NCI-H128 (cell line): ENCODE results near the gene POU6F2.

Source experiments
- DNase-seq: peaks from one replicate; lab custom pipeline; 2025; ENCODE audit not compliant: unreplicated experiment; lab: John Stamatoyannopoulos, UW

The POU6F2 gene

DNA sequence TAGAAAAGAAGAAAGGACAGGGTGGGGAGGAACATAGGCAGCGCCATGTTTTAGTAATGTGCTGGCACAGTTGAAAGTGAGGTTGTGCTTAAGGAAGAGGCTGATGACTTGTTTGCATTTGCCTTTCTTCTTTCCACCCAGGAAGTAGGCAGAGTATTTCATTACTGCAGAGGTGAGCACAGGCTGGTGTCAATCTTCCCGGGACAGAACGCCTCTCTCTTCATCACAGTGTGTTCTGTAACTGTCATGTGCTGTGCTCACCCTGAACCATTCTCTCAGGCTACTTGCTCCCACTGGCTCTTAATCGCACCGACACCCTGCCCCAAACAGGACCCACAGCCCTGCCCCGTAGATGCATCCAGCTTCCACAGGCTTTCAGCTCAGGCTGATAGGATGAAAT is 452.7 kb downstream of the POU6F2 start:
- no peak for DNase-seq

DNA sequence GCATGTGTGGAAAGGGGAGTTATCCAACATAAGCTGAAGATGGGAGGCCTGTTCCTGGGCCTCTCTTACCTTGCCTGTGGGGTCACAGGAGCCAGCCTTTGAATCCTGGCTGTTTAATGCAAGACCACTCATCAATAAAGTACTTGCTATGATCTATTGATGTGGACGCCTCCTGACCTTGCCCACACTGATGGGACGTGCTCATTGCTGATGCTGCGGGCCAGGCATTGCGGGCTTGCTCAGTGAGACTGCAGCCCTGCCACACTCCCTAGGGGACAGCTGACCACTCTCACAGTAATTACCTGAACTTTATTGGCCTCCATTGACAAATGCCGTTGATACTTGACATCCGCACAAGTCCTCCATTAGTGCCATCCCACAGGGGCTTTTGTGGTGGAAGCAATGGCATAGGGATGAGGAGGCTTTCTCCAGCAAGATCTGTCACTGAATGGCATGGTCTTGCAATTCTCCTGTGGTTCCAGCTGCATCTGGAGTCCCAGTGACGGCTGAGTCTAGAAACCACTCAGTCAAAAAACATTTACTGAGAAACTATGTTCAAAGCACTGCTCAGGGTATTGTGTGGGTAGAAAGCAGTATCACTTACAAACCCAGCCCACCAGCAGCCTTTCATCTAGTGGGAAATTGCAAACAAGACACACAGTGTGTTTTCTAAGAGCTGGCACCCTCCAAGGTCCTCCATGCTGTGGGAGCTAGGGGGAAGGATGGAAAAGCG is 453.4 kb downstream of the POU6F2 start:
- no peak for DNase-seq

DNA sequence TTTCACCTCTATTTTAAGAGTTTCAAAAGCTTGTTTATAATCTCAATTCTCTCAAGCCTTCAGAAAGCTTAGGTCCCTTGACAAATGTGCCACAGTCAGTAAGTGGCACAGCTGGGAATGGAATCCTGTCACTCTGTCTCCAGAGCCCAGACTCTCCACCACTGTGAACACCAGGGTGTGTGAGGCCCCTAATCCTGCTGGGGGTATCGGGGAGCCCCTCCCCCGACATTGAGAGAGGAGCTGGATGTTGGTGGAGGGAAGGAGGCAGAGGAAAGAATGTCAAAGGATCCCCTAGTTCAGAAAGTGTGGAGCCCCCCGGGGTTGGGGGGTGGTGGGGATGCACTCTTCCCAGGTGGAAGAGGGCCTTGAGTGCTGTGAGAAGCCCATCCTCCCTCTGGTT is 454.7 kb downstream of the POU6F2 start:
- DNase-seq, result no peak

DNA sequence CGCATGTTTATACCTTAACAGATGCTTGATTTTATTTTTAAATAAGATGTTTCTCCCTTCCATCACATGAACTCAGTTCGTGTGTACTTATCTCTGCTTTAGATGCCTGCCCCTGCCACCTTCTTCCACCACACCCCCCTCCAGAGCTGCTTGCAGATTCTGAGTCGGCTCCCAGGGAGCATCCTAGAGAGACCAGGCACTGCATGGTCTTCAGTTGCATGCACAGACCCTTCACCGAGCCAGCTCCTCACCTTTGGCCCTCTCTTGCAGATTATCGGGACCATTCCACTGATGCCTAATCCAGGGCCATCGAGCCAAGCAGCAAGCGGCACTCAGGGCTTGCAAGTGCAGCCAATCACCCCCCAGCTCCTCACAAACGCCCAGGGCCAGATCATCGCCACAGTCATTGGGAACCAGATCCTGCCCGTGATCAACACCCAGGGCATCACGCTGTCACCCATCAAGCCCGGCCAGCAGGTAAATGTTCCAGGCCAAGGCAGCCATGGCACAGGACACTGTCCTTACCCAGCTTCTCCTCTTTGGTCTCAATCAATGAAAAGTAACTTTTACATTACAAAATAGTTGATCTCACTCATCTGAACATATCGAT is 455.2 kb downstream of the POU6F2 start:
- no peak for DNase-seq

DNA sequence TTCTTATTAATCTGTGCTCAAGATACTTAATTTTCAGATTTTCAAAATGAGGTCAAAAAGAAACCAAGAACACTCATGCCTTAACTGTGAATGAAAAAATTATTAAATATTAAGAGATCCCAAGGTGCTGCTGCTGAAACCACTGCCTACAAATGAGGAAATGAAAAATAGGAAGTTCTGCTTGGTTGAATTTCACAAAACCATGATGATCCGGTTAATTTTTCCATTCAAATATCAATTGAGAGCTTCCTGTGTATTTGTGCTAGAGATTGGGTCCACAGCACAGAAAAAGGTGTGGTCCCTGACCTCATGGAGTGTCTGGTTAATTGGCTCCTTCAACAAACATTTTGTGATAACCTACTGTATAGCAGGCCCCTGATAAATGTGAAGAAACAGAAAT is 455.8 kb downstream of the POU6F2 start:
- no peak for DNase-seq

DNA sequence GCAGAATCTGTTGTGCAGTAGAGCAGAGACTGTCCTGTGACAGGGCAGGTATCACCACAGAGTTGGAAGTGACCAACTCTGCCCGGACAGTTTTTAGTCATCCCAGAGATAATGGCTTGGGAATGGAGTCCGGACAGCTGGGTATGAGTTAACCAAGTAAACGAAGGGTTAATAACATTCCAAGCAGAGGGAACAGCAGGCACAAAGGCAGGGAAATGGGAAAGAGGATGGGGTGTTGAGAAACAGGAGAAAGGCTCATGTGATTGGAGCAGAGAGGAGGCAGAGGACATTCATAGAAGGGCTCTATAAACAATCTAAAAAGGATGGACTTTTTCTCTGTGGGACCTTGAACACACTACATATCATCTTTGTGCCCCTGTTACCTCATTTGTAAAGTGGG is 456.3 kb downstream of the POU6F2 start:
- no peak for DNase-seq

DNA sequence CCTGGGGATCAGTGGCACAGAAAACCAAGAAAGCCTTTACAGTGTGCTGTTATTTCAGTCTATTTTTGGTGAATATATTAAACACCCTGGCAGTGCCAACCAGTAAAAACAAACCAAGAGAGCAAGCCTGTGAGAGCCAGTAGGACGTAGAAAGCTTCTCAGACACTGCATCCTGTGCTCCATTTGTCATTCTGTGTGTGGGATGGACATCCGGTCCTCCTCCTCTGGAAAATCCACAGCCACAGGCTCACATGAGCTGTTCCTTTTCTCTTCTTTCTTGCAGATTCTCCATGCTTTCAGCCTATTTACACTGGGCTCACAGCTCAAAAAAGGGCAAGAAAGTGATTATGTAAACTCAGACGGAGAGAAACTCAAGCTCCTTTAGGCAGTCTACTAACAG is 468.8 kb downstream of the POU6F2 start:
- no peak for DNase-seq

DNA sequence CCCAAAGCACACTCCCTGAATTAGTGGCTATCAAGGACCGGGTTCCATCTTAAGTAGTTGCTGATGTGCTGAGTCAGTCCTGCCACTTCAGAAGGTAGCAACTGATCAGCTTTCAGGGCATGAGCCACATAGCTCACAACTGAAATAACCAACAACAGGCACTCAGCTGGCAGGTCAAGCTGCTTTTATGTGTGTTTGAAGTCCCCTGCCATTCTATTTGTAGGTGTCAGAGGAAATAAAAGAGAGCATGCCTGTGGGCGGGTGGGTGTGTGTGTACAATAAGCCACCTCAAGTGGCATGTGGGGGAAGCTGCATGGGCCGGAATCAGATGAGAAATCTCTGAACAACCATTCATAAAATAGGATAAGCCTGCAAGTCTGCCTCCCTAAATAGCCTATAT is 474.2 kb downstream of the POU6F2 start:
- no peak for DNase-seq

DNA sequence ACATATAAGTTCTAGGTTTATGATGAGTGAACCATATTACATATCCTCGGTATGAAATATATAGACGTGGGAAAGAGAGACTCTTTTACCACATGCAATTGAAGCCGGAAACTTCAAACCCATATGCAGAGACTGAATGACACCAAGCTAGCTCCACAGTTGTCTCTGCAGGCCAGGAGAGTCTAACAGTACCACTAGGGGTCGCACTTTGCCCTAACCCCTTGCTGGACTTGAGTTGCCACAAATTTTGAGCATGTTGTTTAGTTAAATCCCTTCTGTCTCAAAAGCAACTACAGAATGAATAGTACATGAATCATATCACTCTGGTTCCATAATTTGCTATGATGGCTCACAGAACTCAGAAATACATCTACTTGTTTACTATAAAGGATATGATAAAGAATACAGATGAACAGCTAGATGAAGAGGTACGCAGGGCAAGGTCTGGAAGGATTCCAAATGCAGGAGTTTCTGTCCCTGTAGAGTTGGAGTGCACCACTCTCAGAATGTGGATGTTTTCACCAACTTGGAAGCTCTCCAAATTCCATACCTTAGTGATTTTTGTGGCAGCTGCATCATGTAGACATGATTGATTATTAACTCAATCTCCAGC is 476.1 kb downstream of the POU6F2 start:
- DNase-seq, result no peak

DNA sequence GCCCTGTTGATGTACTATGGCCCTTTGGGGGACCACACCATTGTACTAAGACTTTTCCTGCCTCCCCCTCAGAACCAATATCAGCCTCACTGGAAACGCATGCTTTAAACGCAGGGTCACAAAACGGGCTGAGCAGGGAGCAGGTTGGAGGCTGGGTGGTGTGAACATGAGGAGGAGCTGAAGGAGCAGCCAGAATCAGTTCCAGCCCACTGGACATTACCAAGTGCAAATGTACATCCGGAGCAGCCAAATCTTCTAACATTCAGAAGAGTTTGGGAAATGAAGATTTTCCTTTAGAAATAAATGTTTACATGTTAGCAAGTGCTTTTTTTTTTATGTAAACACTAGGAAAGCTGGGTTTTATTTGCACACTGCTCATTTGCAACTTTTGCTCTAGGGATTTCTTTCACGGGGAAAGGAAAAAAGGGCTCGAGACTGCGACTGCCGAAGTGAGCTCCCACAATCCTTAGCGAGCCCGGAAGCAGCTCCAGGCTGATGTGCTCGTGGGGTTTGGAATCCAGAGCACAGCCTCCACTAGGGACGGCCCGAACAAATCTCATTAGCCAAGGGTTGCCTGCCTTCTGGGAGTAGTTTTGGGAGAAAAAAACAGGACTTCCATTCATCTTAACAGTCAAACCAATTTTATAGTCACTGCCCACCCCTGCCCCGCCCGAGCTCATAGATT is 480.5 kb downstream of the POU6F2 start:
- no peak for DNase-seq

DNA sequence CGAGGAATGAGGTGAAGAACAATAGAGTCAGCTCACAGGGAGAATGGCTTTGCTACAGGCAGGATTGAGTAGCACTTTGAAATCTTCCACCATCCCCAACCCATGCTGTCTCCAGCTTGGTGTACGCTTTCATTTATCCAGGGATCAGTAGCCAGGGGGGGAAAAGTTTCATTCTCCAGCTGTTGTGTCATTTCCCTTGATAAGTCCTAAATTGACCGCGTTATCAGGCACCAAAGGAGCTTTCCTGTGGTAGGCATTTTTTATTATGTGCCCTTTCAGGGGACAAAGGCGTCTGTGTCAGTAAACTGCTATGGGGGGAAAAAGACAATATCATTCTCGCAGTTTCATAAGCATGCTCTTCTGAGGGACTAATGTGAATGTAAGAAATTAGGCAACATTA is 481.9 kb downstream of the POU6F2 start:
- DNase-seq, result no peak

DNA sequence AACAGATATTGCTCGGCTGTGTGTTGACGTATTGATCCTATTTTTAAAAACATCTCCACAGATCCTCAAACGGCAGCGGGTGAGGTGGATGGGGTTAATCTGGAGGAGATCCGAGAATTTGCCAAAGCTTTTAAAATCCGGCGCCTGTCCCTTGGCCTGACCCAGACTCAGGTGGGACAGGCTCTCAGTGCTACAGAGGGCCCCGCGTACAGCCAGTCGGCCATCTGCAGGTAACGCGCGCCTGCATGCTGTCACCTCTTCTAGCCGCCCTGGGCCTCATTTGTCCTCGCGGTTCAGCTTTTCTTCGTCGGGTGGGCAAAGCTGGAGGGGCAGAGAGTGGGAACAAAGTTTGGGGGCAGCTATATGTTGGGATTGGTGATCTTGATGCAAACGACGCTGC is 482.8 kb downstream of the POU6F2 start:
- DNase-seq, result no peak

DNA sequence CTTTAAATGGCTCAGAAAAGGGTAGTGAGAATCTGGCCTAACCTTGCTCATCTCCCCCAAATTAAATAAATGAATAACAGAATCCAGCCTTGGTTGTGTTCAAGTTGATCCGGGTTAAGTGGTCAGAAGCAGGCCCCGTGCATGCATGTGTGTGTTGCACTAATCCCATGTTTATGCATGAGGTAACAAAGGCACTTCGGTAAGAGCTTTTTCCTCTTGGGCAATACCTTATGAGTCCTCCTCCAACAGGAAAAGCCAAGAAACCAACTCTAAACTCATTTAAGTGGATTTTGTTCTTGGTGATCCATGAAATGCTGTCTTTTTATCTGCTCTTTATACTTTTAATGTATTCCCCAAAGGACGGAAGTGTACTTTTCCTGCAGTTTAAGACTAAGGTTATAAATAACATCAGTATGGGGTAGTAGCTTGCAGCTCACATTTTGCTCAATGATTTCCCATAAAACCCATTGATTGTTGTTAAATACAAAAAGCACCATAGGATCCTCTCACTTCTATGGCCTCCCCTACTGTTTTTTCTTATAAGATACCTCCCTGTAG is 483.6 kb downstream of the POU6F2 start:
- no peak for DNase-seq

DNA sequence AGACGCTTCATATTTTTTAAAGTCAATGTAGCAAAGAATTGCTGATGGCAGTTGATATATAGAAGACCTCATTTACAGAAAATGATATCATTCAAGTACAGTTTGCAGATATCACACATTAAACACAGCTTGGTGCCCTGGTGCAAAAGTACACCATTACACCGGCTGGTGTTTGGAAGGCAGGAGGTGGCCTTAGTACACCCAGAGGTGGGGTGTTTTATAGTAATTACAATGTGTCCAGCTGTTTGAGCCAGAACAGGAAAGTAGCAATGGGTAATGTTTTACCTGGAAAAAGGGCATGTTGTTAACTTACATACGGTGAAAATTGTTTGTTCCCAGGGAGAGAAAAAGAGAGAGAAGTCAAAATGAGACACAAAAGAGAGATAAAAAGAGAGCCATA is 485.5 kb downstream of the POU6F2 start:
- DNase-seq, result no peak

DNA sequence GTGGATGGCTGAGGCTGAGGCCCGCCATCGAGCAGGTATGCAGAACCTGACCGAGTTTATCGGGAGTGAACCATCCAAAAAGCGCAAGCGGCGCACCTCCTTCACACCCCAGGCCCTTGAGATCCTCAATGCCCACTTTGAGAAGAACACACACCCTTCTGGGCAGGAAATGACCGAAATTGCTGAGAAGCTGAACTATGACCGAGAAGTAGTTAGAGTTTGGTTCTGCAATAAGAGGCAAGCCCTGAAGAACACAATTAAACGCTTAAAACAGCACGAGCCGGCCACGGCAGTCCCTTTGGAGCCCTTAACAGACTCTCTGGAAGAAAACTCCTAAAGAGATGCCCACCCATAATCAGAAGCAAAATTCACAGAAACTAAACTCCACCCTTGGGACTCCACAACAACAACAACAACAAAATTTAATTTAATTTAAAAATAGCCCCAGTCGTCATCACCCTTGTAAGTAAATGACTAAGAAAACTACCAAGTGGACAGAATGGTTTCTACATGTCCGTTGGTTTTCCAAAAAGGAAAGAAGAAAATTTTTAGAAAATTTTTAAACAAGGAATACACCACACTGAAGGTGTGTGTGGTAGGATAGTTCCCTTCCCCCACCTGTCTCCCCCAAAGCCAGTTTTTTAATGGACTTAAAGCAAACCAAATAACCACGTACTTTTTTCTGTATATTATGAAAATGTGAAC is 486.8 kb downstream of the POU6F2 start:
- DNase-seq, result no peak

DNA sequence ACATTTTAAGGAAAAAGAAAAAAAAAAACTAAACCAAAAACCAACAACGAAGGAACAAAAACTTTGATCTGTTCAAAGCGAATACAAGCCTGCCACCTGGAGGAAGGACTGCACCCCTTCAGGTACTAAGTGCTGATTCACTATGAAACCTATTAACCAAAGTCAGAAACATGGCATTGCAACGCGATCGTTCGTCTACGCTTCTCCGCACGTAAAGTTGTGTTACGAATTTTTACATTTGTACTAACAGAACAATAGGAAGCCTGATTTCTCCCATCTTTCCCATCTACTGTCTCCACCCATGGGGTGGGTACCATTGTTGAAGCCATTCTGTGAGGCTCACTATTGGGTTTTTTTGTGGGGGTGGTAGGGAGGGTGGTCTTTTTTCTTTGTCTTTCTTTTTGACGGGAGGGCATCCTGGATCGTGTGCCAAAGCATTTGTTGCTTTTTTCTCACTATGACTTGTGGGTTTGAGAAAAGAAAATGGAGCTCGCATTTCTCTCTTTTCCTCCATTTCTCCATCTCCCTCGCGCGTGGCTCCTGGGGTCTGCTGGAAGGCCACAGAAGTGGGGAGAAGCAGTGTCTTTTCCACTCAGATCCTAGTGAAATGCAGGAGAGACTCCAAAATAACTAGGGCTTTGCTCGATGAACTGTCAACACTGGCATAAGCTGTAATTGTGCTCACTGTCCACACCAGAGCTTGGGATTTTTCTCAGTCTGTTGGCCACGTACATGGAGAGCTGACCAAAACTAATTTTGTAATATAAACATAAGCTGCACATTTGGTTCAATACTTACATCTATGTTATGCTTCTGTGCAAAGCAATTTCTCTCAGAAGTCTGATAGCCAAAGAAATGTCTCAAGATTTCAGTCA is 487.6 kb downstream of the POU6F2 start:
- no peak for DNase-seq

DNA sequence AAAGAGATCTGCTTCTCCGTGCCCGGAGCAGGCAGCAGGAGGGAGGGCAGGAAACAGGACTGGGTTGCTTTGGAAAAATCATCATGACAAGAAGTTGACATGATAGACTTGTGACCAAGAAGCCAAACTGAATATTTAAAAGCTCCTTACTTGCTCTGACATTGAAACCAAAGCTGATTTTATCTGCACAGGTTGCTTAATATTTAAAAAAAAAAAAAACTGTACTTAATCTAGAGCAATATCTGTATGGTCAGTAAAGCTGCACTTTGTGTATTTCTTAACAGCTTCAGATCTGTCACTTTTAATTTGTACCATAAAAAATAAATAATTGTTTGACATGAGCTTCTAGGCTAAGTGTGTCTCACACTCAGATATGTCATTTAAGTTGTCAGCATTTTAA is 490.6 kb downstream of the POU6F2 start:
- no peak for DNase-seq

DNA sequence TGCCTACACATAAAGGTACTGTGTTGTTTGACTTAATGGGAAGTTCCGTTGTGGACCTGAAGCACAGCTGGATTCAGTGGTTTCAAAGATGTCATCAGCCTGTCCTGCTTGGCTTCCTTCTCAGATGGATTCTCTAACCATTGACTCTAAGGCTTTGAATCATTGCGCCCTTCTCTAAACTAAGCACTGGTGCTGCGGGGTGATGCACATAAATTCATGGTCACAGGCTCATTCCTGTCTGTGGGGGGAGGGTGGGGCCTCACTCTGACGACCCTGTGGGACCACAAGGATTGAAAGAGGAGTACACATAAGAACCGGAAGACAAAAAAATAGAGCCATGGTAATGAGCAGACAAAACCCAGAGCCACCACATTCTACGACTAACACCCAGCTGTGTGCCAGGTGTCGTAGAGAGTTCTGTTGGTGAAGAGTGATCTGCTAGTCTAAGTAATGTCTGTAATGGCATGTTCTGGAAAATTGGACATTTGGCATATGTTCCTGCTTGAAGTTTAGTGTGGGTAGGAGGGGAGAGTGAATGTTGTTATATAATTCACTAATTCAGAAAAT is 491.2 kb downstream of the POU6F2 start:
- DNase-seq, result no peak

DNA sequence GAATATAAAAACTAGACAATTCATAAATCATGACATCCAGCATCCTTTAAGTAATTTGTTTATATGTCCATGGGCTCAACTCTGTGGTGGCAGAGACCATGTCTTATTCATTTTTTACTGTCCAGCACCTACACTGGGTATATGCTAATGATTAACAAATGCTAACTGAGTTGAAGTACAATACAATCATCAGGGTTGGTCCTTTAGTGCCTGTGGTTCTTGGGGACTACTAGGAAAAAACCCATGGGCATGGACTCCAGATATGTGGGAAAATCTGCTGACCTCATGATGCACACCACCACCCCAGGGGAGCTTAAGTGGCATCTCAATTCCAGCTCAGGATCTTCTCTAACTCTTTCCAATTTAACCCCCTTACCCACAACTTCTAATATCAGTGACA is 503.2 kb downstream of the POU6F2 start:
- no peak for DNase-seq
